Measurements from ENCODE around the gene BARX2.

BARX2 gene

DNA sequence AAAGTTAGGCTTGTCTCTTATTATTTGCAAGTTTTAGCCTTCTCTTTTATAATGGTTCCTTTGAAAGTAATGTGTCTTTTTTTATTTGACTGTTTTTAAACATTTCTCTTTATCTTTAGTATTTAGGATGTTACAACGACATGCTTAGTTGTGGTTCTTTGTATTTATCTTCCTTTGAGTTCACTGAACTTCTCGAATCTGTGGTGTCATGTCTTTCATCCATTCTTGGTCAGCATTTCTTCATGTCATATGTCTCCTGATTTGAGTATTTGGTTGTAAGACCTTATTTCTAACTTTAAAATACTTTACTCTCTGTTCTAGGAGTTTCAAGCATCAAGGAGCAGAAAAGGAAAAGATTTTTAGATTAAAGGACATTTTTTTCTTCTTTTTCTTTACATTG lies 15.9 kb upstream of the BARX2 start:
- ChIA-PET CTCF (no interaction called here), POLR2A (ENCODE audit: low non-redundant PET) (no interaction called here)
- no peak overlapping the region for H3K27ac ChIP-seq
- no peak for DNase-seq (ENCODE audit: low spot score)
- TF ChIP-seq, protein P1, sequence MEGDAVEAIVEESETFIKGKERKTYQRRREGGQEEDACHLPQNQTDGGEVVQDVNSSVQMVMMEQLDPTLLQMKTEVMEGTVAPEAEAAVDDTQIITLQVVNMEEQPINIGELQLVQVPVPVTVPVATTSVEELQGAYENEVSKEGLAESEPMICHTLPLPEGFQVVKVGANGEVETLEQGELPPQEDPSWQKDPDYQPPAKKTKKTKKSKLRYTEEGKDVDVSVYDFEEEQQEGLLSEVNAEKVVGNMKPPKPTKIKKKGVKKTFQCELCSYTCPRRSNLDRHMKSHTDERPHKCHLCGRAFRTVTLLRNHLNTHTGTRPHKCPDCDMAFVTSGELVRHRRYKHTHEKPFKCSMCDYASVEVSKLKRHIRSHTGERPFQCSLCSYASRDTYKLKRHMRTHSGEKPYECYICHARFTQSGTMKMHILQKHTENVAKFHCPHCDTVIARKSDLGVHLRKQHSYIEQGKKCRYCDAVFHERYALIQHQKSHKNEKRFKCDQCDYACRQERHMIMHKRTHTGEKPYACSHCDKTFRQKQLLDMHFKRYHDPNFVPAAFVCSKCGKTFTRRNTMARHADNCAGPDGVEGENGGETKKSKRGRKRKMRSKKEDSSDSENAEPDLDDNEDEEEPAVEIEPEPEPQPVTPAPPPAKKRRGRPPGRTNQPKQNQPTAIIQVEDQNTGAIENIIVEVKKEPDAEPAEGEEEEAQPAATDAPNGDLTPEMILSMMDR (conservative IDR thresholded peaks at IDR 0.05; ENCODE audit: low read depth), result no peak

DNA sequence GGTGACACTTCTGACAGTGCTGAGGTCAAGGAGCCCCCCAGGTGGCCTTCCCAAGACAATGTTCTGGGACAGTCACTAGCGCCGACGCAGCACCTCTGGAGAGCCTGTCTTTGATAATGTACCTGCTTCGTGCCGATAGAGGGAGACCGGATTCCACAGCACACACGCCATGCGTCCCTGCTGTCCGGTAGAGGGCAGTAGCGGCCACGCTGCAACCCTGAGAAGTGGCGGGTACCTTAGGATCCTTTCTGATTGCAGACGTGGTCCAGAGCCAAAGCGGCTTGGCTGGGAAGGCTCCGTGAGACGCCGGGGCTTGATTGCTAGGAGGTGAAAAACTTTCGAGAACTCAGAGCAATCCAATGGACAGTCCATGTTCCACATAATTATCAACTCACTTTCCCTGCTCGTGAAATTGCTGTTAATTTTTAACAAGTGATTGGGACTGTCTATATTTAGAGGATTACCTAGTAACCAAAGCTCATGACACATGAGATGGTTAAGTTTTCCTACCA lies 11.4 kb upstream of the BARX2 start:
- DNase-seq (ENCODE audit: low spot score), result peak; percentile 82

GRCh38 chr11:129365816-129366215 lies 9.8 kb upstream of the BARX2 start:
- ChIA-PET POLR2A (ENCODE audit: low non-redundant PET) (interaction anchor here (0.6 kb wide), 1 partner anchor 498 kb away, joined by 3 read pairs; no protein-coding TSS in a partner anchor), CTCF (interaction anchor here (0.6 kb wide), 1 partner anchor 207 kb away, joined by 4 read pairs; no protein-coding TSS in a partner anchor)
- TF ChIP-seq, protein P1 (conservative IDR thresholded peaks at IDR 0.05; ENCODE audit: low read depth), result no peak
- no peak overlapping the region for H3K27ac ChIP-seq
- no peak for DNase-seq (ENCODE audit: low spot score)

More for the DNA sequence above, 11.4 kb upstream of the BARX2 start:
- CTCF ChIA-PET, result interaction anchor here (0.5 to 1.8 kb wide), 11 partner anchors 9 to 569 kb away, joined by 3 to 27 read pairs (median 4); partner anchors contain the start of gene BARX2
- H3K27ac ChIP-seq, result no peak overlapping the region
- TF ChIP-seq, protein P1 (conservative IDR thresholded peaks at IDR 0.05; ENCODE audit: low read depth), result peak; percentile 99
- POLR2A ChIA-PET (ENCODE audit: low non-redundant PET), result no interaction called here

- DNase-seq (ENCODE audit: low spot score), result no peak
- CTCF ChIA-PET, result interaction anchor here (0.6 kb wide), 1 partner anchor 1108 kb away, joined by 3 read pairs; no protein-coding TSS in a partner anchor
- H3K27ac ChIP-seq, result no peak overlapping the region
- POLR2A ChIA-PET (ENCODE audit: low non-redundant PET), result no interaction called here
- TF ChIP-seq, protein P1 (conservative IDR thresholded peaks at IDR 0.05; ENCODE audit: low read depth), result no peak
Measured at GRCh38 chr11:129366737-129367597, 8.7 kb upstream of the BARX2 start.

DNA sequence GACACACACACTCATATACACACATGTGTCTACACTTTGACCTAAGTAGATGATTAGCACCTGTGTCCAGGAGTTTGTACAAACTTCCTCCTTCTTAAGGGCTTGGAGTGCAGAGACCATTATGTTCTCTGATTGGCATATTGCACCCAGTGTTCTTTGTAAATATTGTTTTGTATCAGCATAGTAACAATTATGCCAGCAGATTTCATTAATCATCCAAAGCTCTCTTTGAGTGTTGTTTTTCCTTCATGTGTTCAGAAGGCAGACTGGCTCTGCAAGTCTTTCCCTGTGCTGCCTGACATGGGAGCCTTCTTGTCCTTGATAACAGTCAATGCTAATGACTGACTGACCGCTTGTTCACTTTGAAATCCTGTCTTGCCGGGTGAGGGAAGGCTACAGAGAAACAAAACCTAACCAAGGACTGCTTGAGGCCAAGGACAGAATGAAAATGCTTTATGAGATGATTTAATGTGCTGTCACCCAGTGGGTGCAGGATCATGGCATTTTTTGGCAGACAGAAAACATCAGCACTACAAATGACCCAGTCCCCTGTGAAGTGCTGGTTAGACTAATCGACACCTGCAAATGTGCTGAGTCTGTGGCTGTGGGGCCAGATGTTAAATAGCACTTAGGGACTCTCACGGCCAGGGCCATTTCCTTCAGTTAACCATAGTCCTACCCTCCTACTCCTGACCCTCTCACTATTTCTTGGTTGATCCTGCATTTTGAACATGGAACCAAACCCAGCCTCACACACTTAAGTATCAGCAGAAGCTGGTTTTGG lies 6.6 kb upstream of the BARX2 start:
- ChIA-PET CTCF (interaction anchor here (0.6 kb wide), 1 partner anchor 118 kb away, joined by 3 read pairs; no protein-coding TSS in a partner anchor), POLR2A (ENCODE audit: low non-redundant PET) (no interaction called here)
- no peak for DNase-seq (ENCODE audit: low spot score)
- TF ChIP-seq, protein P1 (conservative IDR thresholded peaks at IDR 0.05; ENCODE audit: low read depth), result no peak
- H3K27ac ChIP-seq, result no peak overlapping the region

- POLR2A ChIA-PET (ENCODE audit: low non-redundant PET), result no interaction called here
- no peak for DNase-seq (ENCODE audit: low spot score)
- CTCF ChIA-PET, result interaction anchor here (0.6 kb wide), 1 partner anchor 282 kb away, joined by 3 read pairs; no protein-coding TSS in a partner anchor
- H3K27ac ChIP-seq, result no peak overlapping the region
- TF ChIP-seq, protein P1 (conservative IDR thresholded peaks at IDR 0.05; ENCODE audit: low read depth), result no peak
Measured at GRCh38 chr11:129370715-129371114, 4.9 kb upstream of the BARX2 start.
